Pancreas (tissue), 10 donors: Measurements from ENCODE around the gene KATNIP. TPM values are rescaled to one million over a fixed set of nuclear protein-coding genes. Genes with fewer than 3 reads are reported as not detected.

Experiments used
- ATAC-seq, 4 donors: fragments of 200-7000 bp; cut with Tn5 transposase; one replicate each; pipeline versions ENCODE4 v1.8.0 to v1.9.1; 2020; ENCODE audit warnings: mild to moderate bottlenecking in 4 of 4, moderate library complexity in 4 of 4
- DNase-seq, 6 donors: peaks; one replicate each; pipeline ENCODE4 v3.0.0-alpha.2; 2020
- FAIRE-seq: peaks from 2 replicates; lab custom pipeline; 2012; peaks lifted over from hg19 to GRCh38; lab: Jason Lieb, UNC
- H3K27ac ChIP-seq, 4 donors: fragments of 200-600 bp; sonication (generic); 1 replicate in 3 of 4; 2 replicates in 1 of 4; pipeline versions ENCODE4 v1.5.0 to v1.8.0; 2020
- H3K27me3 ChIP-seq, 4 donors: fragments of 200-600 bp; one replicate each; pipeline ENCODE4 v1.8.0; 2021
- H3K36me3 ChIP-seq, 3 donors: fragments of 200-600 bp; sonication (generic) in 1 of 3; one replicate each; pipeline versions ENCODE4 v1.5.0 to v1.8.0; 2020 to 2021
- H3K4me1 ChIP-seq, 3 donors: fragments of 200-600 bp; one replicate each; pipeline ENCODE4 v1.8.0; 2021
- H3K4me3 ChIP-seq, 4 donors: fragments of 200-600 bp; sonication (generic) in 2 of 4; one replicate each; pipeline versions ENCODE4 v1.5.0 to v1.8.0; 2020 to 2021
- H3K9me3 ChIP-seq, 4 donors: fragments of 200-600 bp; one replicate each; pipeline ENCODE4 v1.8.0; 2021
- CTCF ChIP-seq, 4 donors: fragments of 200-600 bp; sonication (generic) in 3 of 4; IDR thresholded peaks; one replicate each; pipeline versions ENCODE4 v1.5.0 to v1.8.0; 2021; ENCODE audit warnings: antibody characterized with exemption in 4 of 4
- WGBS, 2 donors: extraction: QIAGEN DNeasy Blood & Tissue Kit; methylation state at CpG; one replicate each; pipeline ENCODE4 v1.1.7; 2013; 5-methylcytosine and 5-hydroxymethylcytosine counted together
- intact Hi-C, 3 donors: fragments of 100-400 bp; cut with DNase I; formaldehyde crosslinking; loops; one replicate each; pipeline versions ENCODE4 v1.11.1 to v1.14.2; 2022
- polyA plus RNA-seq, 2 donors: library from polyadenylated mRNA; stranded (reverse); fragments of 200-250 nt; gene quantifications; one replicate each; pipeline ENCODE4 v1.2.3, GENCODE V29; 2013
- total RNA-seq, 6 donors: library from RNA; stranded (reverse); fragmentation: NEBNext Ultra II Directional in 4 of 6; extraction: Animal tissue kit (Norgen Biotek cat#: 25700) in 4 of 6; gene quantifications; one replicate each; pipeline versions ENCODE4 v1.2.1 to v1.2.4, GENCODE V29; 2021 to 2023
- donor health status: healthy with polysubstance abuse.
- donor health status: DM: no; HTN: no; CAD: no; lungs with moderate emphysema.
- donor health status: DM: no; HTN: no; CAD: no.
- donor health status: control.
- donor health status: control.
- donor health status: Bipolar disorder and iron deficiency.
- donor health status: DM: yes; HTN: yes; CAD: no.
- donor health status: DM: no; HTN: no; CAD: no.
- donor health status: DM: no; HTN: no; CAD: no.
- donor health status: DM: yes; HTN: yes; CAD: no.

Gene KATNIP
- total and polyA plus RNA-seq, 8 donors, result 10.8 to 26.7 (median 16.1) TPM

GRCh38 chr16:27543801-27544200 lies 6.1 kb upstream of the KATNIP start:
- WGBS, 2 donors, result 90 to 93% methylated on average over 3 of the region's 3 CpGs
- Histone ChIP-seq H3K27me3 (no peaks in the 10 kb centered on the region), H3K4me1 (peaks cover 5 to 19% (median 7%) of the 10 kb centered on the region in 3 donors), H3K4me3 (no peak overlapping the region), H3K9me3 (no peaks in the 10 kb centered on the region), H3K36me3 (peaks cover 8 to 55% (median 31%) of the 10 kb centered on the region in 3 donors), H3K27ac (no peak overlapping the region)
- TF ChIP-seq CTCF (IDR thresholded peaks at IDR 0.05), result no peak
- no peak for DNase-seq
- intact Hi-C loops, result no loop called here
- no peak for ATAC-seq
- no peak for FAIRE-seq

GRCh38 chr16:27544671-27545070 lies 5.3 kb upstream of the KATNIP start:
- H3K27ac ChIP-seq, result no peak overlapping the region
- intact Hi-C loops, result no loop called here
- H3K9me3 ChIP-seq, result no peaks in the 10 kb centered on the region
- H3K4me1 ChIP-seq, result peaks cover 5 to 19% (median 7%) of the 10 kb centered on the region in 3 donors
- H3K4me3 ChIP-seq, result no peak overlapping the region
- TF ChIP-seq CTCF (IDR thresholded peaks at IDR 0.05), result no peak
- FAIRE-seq (no peak), ATAC-seq (no peak), DNase-seq (no peak)
- H3K36me3 ChIP-seq, result peaks cover 8 to 51% (median 31%) of the 10 kb centered on the region in 3 donors
- WGBS, 2 donors, result 86 to 87% methylated on average over 4 of the region's 4 CpGs
- no peaks in the 10 kb centered on the region for H3K27me3 ChIP-seq

- no peak for FAIRE-seq
These were observed 2.8 kb upstream of the KATNIP start for GRCh38 chr16:27547134-27547533.

GRCh38 chr16:27547851-27548250 lies 2.1 kb upstream of the KATNIP start:
- Histone ChIP-seq H3K36me3 (peaks cover 8 to 26% (median 12%) of the 10 kb centered on the region in 3 donors), H3K9me3 (no peaks in the 10 kb centered on the region), H3K27me3 (no peaks in the 10 kb centered on the region), H3K4me3 (peak overlapping the region in 1 of 4 donors; percentile 86), H3K4me1 (peaks cover 5 to 27% (median 16%) of the 10 kb centered on the region in 3 donors), H3K27ac (no peak overlapping the region)
- DNase-seq, result no peak
- intact Hi-C loops, result no loop called here
- no peak for TF ChIP-seq CTCF (IDR thresholded peaks at IDR 0.05)
- ATAC-seq, result no peak
- WGBS, 2 donors, result 56 to 65% methylated on average over 2 of the region's 2 CpGs
- no peak for FAIRE-seq

More at GRCh38 chr16:27547134-27547533, 2.8 kb upstream of the KATNIP start:
- TF ChIP-seq CTCF (IDR thresholded peaks at IDR 0.05), result no peak
- intact Hi-C loops, result no loop called here
- Histone ChIP-seq H3K27ac (no peak overlapping the region), H3K4me1 (peaks cover 5 to 27% (median 16%) of the 10 kb centered on the region in 3 donors), H3K27me3 (no peaks in the 10 kb centered on the region), H3K4me3 (peak overlapping the region in 1 of 4 donors; percentile 3), H3K9me3 (no peaks in the 10 kb centered on the region), H3K36me3 (peaks cover 8 to 34% (median 15%) of the 10 kb centered on the region in 3 donors)
- ATAC-seq (no peak), DNase-seq (peak in 1 of 6 donors; percentile 28)
- WGBS, 2 donors, result 56 to 67% methylated on average over 4 of the region's 4 CpGs

GRCh38 chr16:27549464-27549745 lies 539 bp upstream of the KATNIP start:
- H3K9me3 ChIP-seq, result no peaks in the 10 kb centered on the region
- peaks cover 0 to 11% (median 0%) of the 10 kb centered on the region in 3 donors for H3K36me3 ChIP-seq
- H3K27me3 ChIP-seq, result no peaks in the 10 kb centered on the region
- intact Hi-C loops, result no loop called here
- H3K4me3 ChIP-seq, result peak overlapping the region; percentile 68 to 92 (median 88)
- 0 to 1% methylated on average over 21 of the region's 21 CpGs for WGBS, 2 donors
- DNase-seq (no peak), FAIRE-seq (no peak), ATAC-seq (peak; percentile 47 to 72 (median 67))
- peaks cover 5 to 27% (median 16%) of the 10 kb centered on the region in 3 donors for H3K4me1 ChIP-seq
- TF ChIP-seq CTCF (IDR thresholded peaks at IDR 0.05), result no peak
- peak overlapping the region; percentile 31 to 65 (median 46) for H3K27ac ChIP-seq
